Right renal cortex interstitium (tissue), 3 donors: ENCODE results near the gene PNISR. TPM values are rescaled to one million over a fixed set of nuclear protein-coding genes. Genes with fewer than 3 reads are reported as not detected.

Experiments
- polyA plus RNA-seq, 3 donors: library from polyadenylated mRNA; unstranded; fragments of 120-200 nt; gene quantifications; one replicate each; pipeline ENCODE4 v1.2.1, GENCODE V29; 2013; ENCODE audit not compliant: insufficient read length in 3 of 3

PNISR gene
- polyA plus RNA-seq, 3 donors: 273 to 352 (median 303) TPM

Other genes starting within 250 kb of the PNISR start
- 1 to 10 TPM; 4.7 to 6.9 (median 5.4) TPM for gene FAXC, start 75.6 kb downstream of the PNISR start, polyA plus RNA-seq
- gene COQ3, start 31.1 kb downstream of the PNISR start, polyA plus RNA-seq: 10 to 100 TPM; 13.9 to 14.2 (median 14.2) TPM
- 1 to 10 TPM; 8.0 to 9.0 (median 8.7) TPM for gene USP45, start 90.1 kb upstream of the PNISR start, polyA plus RNA-seq
- 10 to 100 TPM; 79.5 to 83.3 (median 82.9) TPM for gene CCNC, start 143.4 kb upstream of the PNISR start, polyA plus RNA-seq
- gene PRDM13, start 181.5 kb upstream of the PNISR start, polyA plus RNA-seq: not detected